HG03558 (cell line): ENCODE measurements around the gene PDE6G.
"Not testable (repeated sequence)": the region's sequence is repeated elsewhere in the genome, so short reads cannot be mapped to it uniquely, and the experiment has no call there.

ENCODE experiments used
- ATAC-seq: cut with Tn5 transposase; IDR thresholded peaks from one replicate; pipeline ENCODE4 v1.9.1; 2021; ENCODE audit warnings: moderate number of reproducible peaks; ENCODE audit not compliant: unreplicated experiment; ENCODE audit errors: extremely low read depth

The PDE6G gene

GRCh38 chr17:81688616-81689015, 32.3 kb upstream of the PDE6G start:
- ATAC-seq = no peak

- ATAC-seq = no peak
These were observed 31.6 kb upstream of the PDE6G start for GRCh38 chr17:81687770-81688541.

- ATAC-seq = no peak
These were observed 30.3 kb upstream of the PDE6G start for GRCh38 chr17:81686614-81687013.

- no peak for ATAC-seq
These were observed 28.8 kb upstream of the PDE6G start for GRCh38 chr17:81685108-81685507.

- no peak for ATAC-seq
These were observed 28.1 kb upstream of the PDE6G start for GRCh38 chr17:81684442-81684911.

- ATAC-seq = peak; percentile 86
These were observed 27.5 kb upstream of the PDE6G start, which contains the start of the genes ARL16 and HGS for GRCh38 chr17:81683584-81684441. Gene ARL16, minus strand, starts transcription at chr17:81683797. Its CDS starts 44 bp downstream, at chr17:81683753. Gene HGS, plus strand, starts transcription at chr17:81684011. Its CDS starts 56 bp downstream, at chr17:81684067.

- peak; percentile 5 for ATAC-seq
These were observed 26.9 kb upstream of the PDE6G start for GRCh38 chr17:81683208-81683583.

- no peak for ATAC-seq
These were observed 26.3 kb upstream of the PDE6G start for GRCh38 chr17:81682565-81683207.

- ATAC-seq = no peak
These were observed 25.3 kb upstream of the PDE6G start for GRCh38 chr17:81681672-81682071.

GRCh38 chr17:81680150-81680549, 23.8 kb upstream of the PDE6G start:
- ATAC-seq = no peak

- no peak for ATAC-seq
These were observed 20.6 kb upstream of the PDE6G start for GRCh38 chr17:81676906-81677305.

GRCh38 chr17:81675515-81676221, 19.3 kb upstream of the PDE6G start:
- not testable (repeated sequence) for ATAC-seq

GRCh38 chr17:81673561-81674258, 17.4 kb upstream of the PDE6G start:
- ATAC-seq = no peak

GRCh38 chr17:81672954-81673353, 16.6 kb upstream of the PDE6G start:
- no peak for ATAC-seq

- ATAC-seq = no peak
These were observed 16.2 kb upstream of the PDE6G start for GRCh38 chr17:81672504-81672903.

- no peak for ATAC-seq
These were observed 11.4 kb upstream of the PDE6G start for GRCh38 chr17:81667754-81668153.

GRCh38 chr17:81666342-81667191, 10.2 kb upstream of the PDE6G start, which contains the start of the genes CCDC137 and OXLD1:
Gene CCDC137, plus strand, starts transcription at chr17:81666737. Its CDS starts 30 bp downstream, at chr17:81666767.
Gene OXLD1, minus strand, starts transcription at chr17:81666605. Its CDS starts 28 bp downstream, at chr17:81666577.
- peak; percentile 82 for ATAC-seq

- no peak for ATAC-seq
These were observed 9.7 kb upstream of the PDE6G start for GRCh38 chr17:81666092-81666341.
